Mammary epithelial cell (primary cell): ENCODE measurements around the gene LRRC43.

ENCODE experiments used
- EZH2 ChIP-seq: IDR thresholded peaks from 2 replicates; pipeline ENCODE4 v1.6.1; 2012; ENCODE audit warnings: low read length, inconsistent platforms, borderline replicate concordance
- TF ChIP-seq, protein P1 (sequence below), 2 donors: IDR thresholded peaks in 1 of 2; conservative IDR thresholded peaks in 1 of 2; 2 replicates each; pipeline ENCODE4 v1.5.1; 2011 to 2012; ENCODE audit warnings: inconsistent platforms in 2 of 2, low read length in 2 of 2, mild to moderate bottlenecking in 2 of 2, control low read depth in 1 of 2, low read depth in 1 of 2; ENCODE audit not compliant: insufficient read depth in 1 of 2; ENCODE audit errors: extremely low read depth in 1 of 2

DNA sequence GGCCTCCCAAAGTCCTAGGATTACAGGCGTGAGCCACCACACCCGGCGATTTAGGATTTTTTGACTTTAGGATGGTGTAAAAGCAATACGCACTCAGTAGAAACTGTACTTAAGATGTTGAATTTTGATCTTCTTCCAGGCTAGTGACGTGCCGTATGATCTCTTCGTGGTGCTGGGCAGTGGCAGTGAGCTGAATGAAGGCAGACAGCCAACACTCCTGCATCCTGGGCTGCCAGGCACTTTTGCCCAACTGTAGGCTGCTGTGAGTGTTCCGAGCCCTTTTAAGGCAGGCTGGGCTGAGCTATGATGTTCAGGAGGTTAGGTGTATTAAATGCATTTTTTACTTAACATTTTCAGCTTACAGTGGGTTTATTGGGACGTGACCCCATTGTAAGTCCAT is 30.2 kb upstream of the LRRC43 start:
- TF ChIP-seq, protein P1, sequence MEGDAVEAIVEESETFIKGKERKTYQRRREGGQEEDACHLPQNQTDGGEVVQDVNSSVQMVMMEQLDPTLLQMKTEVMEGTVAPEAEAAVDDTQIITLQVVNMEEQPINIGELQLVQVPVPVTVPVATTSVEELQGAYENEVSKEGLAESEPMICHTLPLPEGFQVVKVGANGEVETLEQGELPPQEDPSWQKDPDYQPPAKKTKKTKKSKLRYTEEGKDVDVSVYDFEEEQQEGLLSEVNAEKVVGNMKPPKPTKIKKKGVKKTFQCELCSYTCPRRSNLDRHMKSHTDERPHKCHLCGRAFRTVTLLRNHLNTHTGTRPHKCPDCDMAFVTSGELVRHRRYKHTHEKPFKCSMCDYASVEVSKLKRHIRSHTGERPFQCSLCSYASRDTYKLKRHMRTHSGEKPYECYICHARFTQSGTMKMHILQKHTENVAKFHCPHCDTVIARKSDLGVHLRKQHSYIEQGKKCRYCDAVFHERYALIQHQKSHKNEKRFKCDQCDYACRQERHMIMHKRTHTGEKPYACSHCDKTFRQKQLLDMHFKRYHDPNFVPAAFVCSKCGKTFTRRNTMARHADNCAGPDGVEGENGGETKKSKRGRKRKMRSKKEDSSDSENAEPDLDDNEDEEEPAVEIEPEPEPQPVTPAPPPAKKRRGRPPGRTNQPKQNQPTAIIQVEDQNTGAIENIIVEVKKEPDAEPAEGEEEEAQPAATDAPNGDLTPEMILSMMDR (conservative IDR thresholded peaks at IDR 0.05 in 1 of 2, IDR thresholded peaks at IDR 0.05 in 1 of 2; ENCODE audit: extremely low read depth in 1 of 2, insufficient read depth in 1 of 2, low read depth in 1 of 2, low read length in 2 of 2), result no peak
- no peak for TF ChIP-seq EZH2
